Esophagus squamous epithelium (tissue), 5 donors: ENCODE data around the gene NTNG2. TPM values are rescaled to one million over a fixed set of nuclear protein-coding genes. Genes with fewer than 3 reads are reported as not detected.
"Not testable (repeated sequence)": the region's sequence is repeated elsewhere in the genome, so short reads cannot be mapped to it uniquely, and the experiment has no call there.

Source experiments
- DNase-seq: peaks from one replicate; lab custom pipeline; 2025; lab: John Stamatoyannopoulos, UW
- H3K27ac ChIP-seq, 4 donors: fragments of 200-600 bp; sonication (generic); one replicate each; pipeline ENCODE4 v1.5.1; 2016 to 2019; ENCODE audit warnings: mild to moderate bottlenecking in 1 of 4
- H3K27me3 ChIP-seq, 4 donors: fragments of 200-600 bp; sonication (generic); 1 replicate in 3 of 4; 2 replicates in 1 of 4; pipeline versions ENCODE4 v1.5.1 to v1.6.0; 2017 to 2021; ENCODE audit warnings: antibody characterized with exemption in 1 of 4
- H3K36me3 ChIP-seq, 3 donors: fragments of 200-600 bp; sonication (generic); one replicate each; pipeline ENCODE4 v1.5.1; 2016 to 2019
- H3K4me1 ChIP-seq, 3 donors: fragments of 200-600 bp; sonication (generic); one replicate each; pipeline ENCODE4 v1.5.1; 2017 to 2019
- H3K4me3 ChIP-seq, 4 donors: fragments of 200-600 bp; sonication (generic); 1 replicate in 3 of 4; 2 replicates in 1 of 4; pipeline ENCODE4 v1.5.1; 2016 to 2019; ENCODE audit warnings: mild to moderate bottlenecking in 2 of 4, moderate library complexity in 1 of 4
- H3K9me3 ChIP-seq, 3 donors: fragments of 200-600 bp; sonication (generic); one replicate each; pipeline ENCODE4 v1.5.1; 2016 to 2019
- CTCF ChIP-seq, 6 experiments: fragments of 450-650 bp in 4 of 6; fragments of 200-600 bp in 2 of 6; sonication (generic) in 2 of 6; IDR thresholded peaks; one replicate each; pipeline ENCODE4 v1.5.1; 2016 to 2019; ENCODE audit warnings: antibody characterized with exemption in 6 of 6, mild to moderate bottlenecking in 4 of 6, moderate library complexity in 4 of 6
- POLR2A ChIP-seq, 4 donors: fragments of 450-650 bp; IDR thresholded peaks; one replicate each; pipeline ENCODE4 v1.6.1; 2017; ENCODE audit warnings: antibody characterized with exemption in 4 of 4, mild to moderate bottlenecking in 4 of 4, moderate library complexity in 3 of 4
- WGBS, 2 donors: methylation state at CpG; one replicate each; pipeline ENCODE4 v1.1.5; 2018; 5-methylcytosine and 5-hydroxymethylcytosine counted together
- intact Hi-C: fragments of 100-400 bp; cut with DNase I; formaldehyde crosslinking; loops from one replicate; pipeline ENCODE4 v1.15.0; 2022
- total RNA-seq, 4 donors: library from RNA; depleted of rRNA; stranded (reverse); fragments of >200 nt; gene quantifications; one replicate each; pipeline ENCODE4 v1.1.0, GENCODE V29; 2016
- donor health status: DM: yes; HTN: yes; CAD: no.

NTNG2 gene
- total RNA-seq, 4 donors from 2014 or later = 0.08 to 0.95 (median 0.29) TPM

- no peaks in the 10 kb centered on the region for H3K9me3 ChIP-seq
- no peak for DNase-seq
- H3K27me3 ChIP-seq = peaks cover 0 to 99% (median 0%) of the 10 kb centered on the region in 4 donors
- H3K27ac ChIP-seq = no peak overlapping the region
- H3K4me1 ChIP-seq = no peaks in the 10 kb centered on the region
- no peak overlapping the region for H3K4me3 ChIP-seq
- no peak for TF ChIP-seq CTCF (IDR thresholded peaks at IDR 0.05)
- no peak for TF ChIP-seq POLR2A (IDR thresholded peaks at IDR 0.05)
- intact Hi-C loops = no loop called here
- 60 to 61% methylated on average over 11 to 15 of the region's 15 CpGs for WGBS, 2 donors
- H3K36me3 ChIP-seq = no peaks in the 10 kb centered on the region
Observed at GRCh38 chr9:132127888-132128534, 33.8 kb upstream of the NTNG2 start.

GRCh38 chr9:132129535-132129934, 32.3 kb upstream of the NTNG2 start:
- no peaks in the 10 kb centered on the region for H3K36me3 ChIP-seq
- H3K4me3 ChIP-seq = no peak overlapping the region
- H3K27ac ChIP-seq = no peak overlapping the region
- H3K27me3 ChIP-seq = peaks cover 0 to 100% (median 0%) of the 10 kb centered on the region in 4 donors
- DNase-seq = no peak
- 45 to 80% methylated on average over 3 to 5 of the region's 12 CpGs for WGBS, 2 donors
- no peaks in the 10 kb centered on the region for H3K9me3 ChIP-seq
- TF ChIP-seq CTCF (IDR thresholded peaks at IDR 0.05) = no peak
- no peak for TF ChIP-seq POLR2A (IDR thresholded peaks at IDR 0.05)
- intact Hi-C loops = no loop called here
- no peaks in the 10 kb centered on the region for H3K4me1 ChIP-seq

GRCh38 chr9:132134085-132134484, 27.8 kb upstream of the NTNG2 start:
- H3K4me3 ChIP-seq, H3K4me1 ChIP-seq, H3K36me3 ChIP-seq, DNase-seq, H3K27ac ChIP-seq, intact Hi-C loops, H3K9me3 ChIP-seq: not testable (repeated sequence)
- peaks cover 0 to 100% (median 0%) of the 10 kb centered on the region in 4 donors for H3K27me3 ChIP-seq
- WGBS, 2 donors = 68% methylated on average over 5 of the region's 5 CpGs

GRCh38 chr9:132135456-132135855, 26.4 kb upstream of the NTNG2 start:
- 84 to 87% methylated on average over 5 of the region's 5 CpGs for WGBS, 2 donors

GRCh38 chr9:132136151-132136780, 25.6 kb upstream of the NTNG2 start:
- no peak for TF ChIP-seq POLR2A (IDR thresholded peaks at IDR 0.05)
- TF ChIP-seq CTCF (IDR thresholded peaks at IDR 0.05) = no peak
- 78 to 90% methylated on average over 2 to 6 of the region's 16 CpGs for WGBS, 2 donors
- intact Hi-C loops = no loop called here
- Histone ChIP-seq H3K4me3 (no peak overlapping the region), H3K9me3 (no peaks in the 10 kb centered on the region), H3K27ac (no peak overlapping the region), H3K4me1 (peaks cover 0 to 2% (median 1%) of the 10 kb centered on the region in 3 donors), H3K36me3 (no peaks in the 10 kb centered on the region), H3K27me3 (peaks cover 0 to 100% (median 0%) of the 10 kb centered on the region in 4 donors)
- DNase-seq = no peak

More at GRCh38 chr9:132135456-132135855, 26.4 kb upstream of the NTNG2 start:
- no peak for TF ChIP-seq POLR2A (IDR thresholded peaks at IDR 0.05)
- TF ChIP-seq CTCF (IDR thresholded peaks at IDR 0.05) = no peak
- Histone ChIP-seq H3K27ac (no peak overlapping the region), H3K36me3 (no peaks in the 10 kb centered on the region), H3K4me3 (no peak overlapping the region), H3K9me3 (no peaks in the 10 kb centered on the region), H3K4me1 (no peaks in the 10 kb centered on the region), H3K27me3 (peaks cover 0 to 100% (median 0%) of the 10 kb centered on the region in 4 donors)
- no peak for DNase-seq
- intact Hi-C loops = no loop called here
